HepG2 (cell line): ENCODE data around the gene TTPAL. TPM values are rescaled to one million over a fixed set of nuclear protein-coding genes. Genes with fewer than 3 reads are reported as not detected.

Experiments used
- CENPBD1 ChIP-seq: sonication (generic); formaldehyde crosslinking; IDR thresholded peaks from 2 replicates; pipeline ENCODE4 v1.8.0; 2022; ENCODE audit warnings: missing genetic modification reagents, low read depth, mild to moderate bottlenecking, borderline replicate concordance
- E2F1 ChIP-seq: sonication (generic); formaldehyde crosslinking; IDR thresholded peaks from 2 replicates; pipeline ENCODE4 v1.5.0; 2020; ENCODE audit warnings: missing genetic modification reagents
- EHMT2 ChIP-seq: fragments of 200-600 bp; sonication (generic); IDR thresholded peaks from 2 replicates; pipeline ENCODE4 v1.7.0; 2017; ENCODE audit warnings: antibody characterized with exemption, low read depth, low read length, borderline replicate concordance
- HOXA3 ChIP-seq: sonication (generic); formaldehyde crosslinking; IDR thresholded peaks from 2 replicates; pipeline ENCODE4 v1.5.0; 2020; ENCODE audit warnings: missing genetic modification reagents
- JUN ChIP-seq: sonication (generic); formaldehyde crosslinking; IDR thresholded peaks from 2 replicates; pipeline ENCODE4 v1.4.0; 2020; ENCODE audit warnings: mild to moderate bottlenecking, missing genetic modification reagents
- KDM3A ChIP-seq: IDR thresholded peaks from 2 replicates; pipeline ENCODE4 v1.6.1; 2018; ENCODE audit warnings: low read depth, missing compliant biosample characterization
- LRRFIP1 ChIP-seq: sonication (generic); formaldehyde crosslinking; conservative IDR thresholded peaks from 2 replicates; pipeline ENCODE4 v1.4.0; 2020; ENCODE audit warnings: missing genetic modification reagents
- MED8 ChIP-seq: sonication (generic); formaldehyde crosslinking; IDR thresholded peaks from 2 replicates; pipeline ENCODE4 v1.8.1; 2023; ENCODE audit warnings: mild to moderate bottlenecking, missing genetic modification reagents; ENCODE audit not compliant: insufficient replicate concordance
- PPARG ChIP-seq: conservative IDR thresholded peaks from 2 replicates; pipeline ENCODE4 v1.6.1; 2016; ENCODE audit warnings: missing biosample characterization, missing genetic modification reagents
- RELA ChIP-seq: sonication (generic); formaldehyde crosslinking; IDR thresholded peaks from 2 replicates; pipeline ENCODE4 v1.4.0; 2020; ENCODE audit warnings: missing genetic modification reagents
- REPIN1 ChIP-seq: sonication (generic); formaldehyde crosslinking; IDR thresholded peaks from 2 replicates; pipeline ENCODE4 v1.8.0; 2022; ENCODE audit warnings: missing genetic modification reagents, low read depth, mild to moderate bottlenecking, borderline replicate concordance
- SETDB1 ChIP-seq: sonication (generic); formaldehyde crosslinking; IDR thresholded peaks from 2 replicates; pipeline ENCODE4 v1.5.1; 2020; ENCODE audit warnings: missing genetic modification reagents, mild to moderate bottlenecking, borderline replicate concordance
- SYNCRIP ChIP-seq: fragments of 200-400 bp; formaldehyde crosslinking; IDR thresholded peaks from 2 replicates; pipeline ENCODE4 v1.6.1; 2018; ENCODE audit warnings: mild to moderate bottlenecking, low read depth, low read length; ENCODE audit not compliant: insufficient read depth
- TGIF2 ChIP-seq: IDR thresholded peaks from 2 replicates; pipeline ENCODE4 v1.6.1; 2016; ENCODE audit warnings: control low read depth, missing compliant biosample characterization
- TOE1 ChIP-seq: sonication (generic); formaldehyde crosslinking; IDR thresholded peaks from 2 replicates; pipeline ENCODE4 v1.4.0; 2020; ENCODE audit warnings: mild to moderate bottlenecking, missing genetic modification reagents
- ZFP36L2 ChIP-seq: sonication (generic); formaldehyde crosslinking; IDR thresholded peaks from 2 replicates; pipeline ENCODE4 v1.4.0; 2020; ENCODE audit warnings: missing genetic modification reagents
- ZNF282 ChIP-seq: fragments of 450-650 bp; IDR thresholded peaks from 2 replicates; pipeline ENCODE4 v1.6.1; 2018; ENCODE audit not compliant: partially characterized antibody
- ZNF446 ChIP-seq: sonication (generic); formaldehyde crosslinking; IDR thresholded peaks from 2 replicates; pipeline ENCODE4 v1.5.0; 2020; ENCODE audit warnings: mild to moderate bottlenecking, missing genetic modification reagents
- ZNF501 ChIP-seq: sonication (generic); formaldehyde crosslinking; IDR thresholded peaks from 2 replicates; pipeline ENCODE4 v1.5.1; 2020; ENCODE audit warnings: mild to moderate bottlenecking, moderate library complexity, missing genetic modification reagents
- ZNF569 ChIP-seq: sonication (generic); formaldehyde crosslinking; IDR thresholded peaks from 2 replicates; pipeline ENCODE4 v1.5.0; 2020; ENCODE audit warnings: mild to moderate bottlenecking, missing genetic modification reagents, moderate library complexity, borderline replicate concordance
- ZNF713 ChIP-seq: sonication (generic); formaldehyde crosslinking; IDR thresholded peaks from 2 replicates; pipeline ENCODE4 v1.4.0; 2020; ENCODE audit warnings: mild to moderate bottlenecking, missing genetic modification reagents
- ZNF724P ChIP-seq: sonication (generic); formaldehyde crosslinking; IDR thresholded peaks from 2 replicates; pipeline ENCODE4 v1.8.0; 2022; ENCODE audit warnings: missing genetic modification reagents, borderline replicate concordance
- ZNF740 ChIP-seq: sonication (generic); formaldehyde crosslinking; IDR thresholded peaks from 2 replicates; pipeline ENCODE4 v1.4.0; 2020; ENCODE audit warnings: missing genetic modification reagents
- ZNF770 ChIP-seq: sonication (generic); formaldehyde crosslinking; IDR thresholded peaks from 2 replicates; pipeline ENCODE4 v1.5.0; 2020; ENCODE audit warnings: mild to moderate bottlenecking, missing genetic modification reagents
- ZNF777 ChIP-seq: sonication (generic); formaldehyde crosslinking; IDR thresholded peaks from 2 replicates; pipeline ENCODE4 v1.4.0; 2020; ENCODE audit warnings: missing genetic modification reagents
- ZNF780A ChIP-seq: sonication (generic); formaldehyde crosslinking; IDR thresholded peaks from 2 replicates; pipeline ENCODE4 v1.8.0; 2022; ENCODE audit warnings: mild to moderate bottlenecking, missing genetic modification reagents, moderate library complexity
- polyA plus RNA-seq, 8 experiments: library from polyadenylated mRNA; depleted of rRNA in 3 of 8; stranded (reverse) in 7 of 8; unstranded in 1 of 8; fragments of >200 nt; fragmentation: Illumina TruSeq in 4 of 8; extraction: Trizol in 4 of 8; gene quantifications; 2 replicates each; pipeline versions ENCODE4 v1.2.1 to v1.2.3, GENCODE V29; 2011 to 2016; ENCODE audit warnings: low read depth in 4 of 8, missing spikeins in 1 of 8, mixed read lengths in 1 of 8; ENCODE audit not compliant: insufficient read depth in 1 of 8
- total RNA-seq, 5 experiments: library from RNA; depleted of rRNA; stranded (reverse); fragments of >200 nt; fragmentation: Illumina TruSeq; extraction: Trizol; gene quantifications; 2 replicates each; pipeline ENCODE4 v1.2.3, GENCODE V29; 2016; ENCODE audit warnings: low read depth in 1 of 5

The TTPAL gene
- total and polyA plus RNA-seq, 2 of the 13 experiments (the other 11 are each of a cell fraction or from before 2014, with no cell fraction given) = 4.3 to 18.8 TPM

GRCh38 chr20:44471481-44471882 is 4.2 kb upstream of the TTPAL start (continued):
- no peak for TF ChIP-seq LRRFIP1
- no peak for TF ChIP-seq TGIF2 (CRISPR knock-in tag)
- no peak for TF ChIP-seq ZNF724P (CRISPR knock-in tag)
- TF ChIP-seq ZNF446 (CRISPR knock-in tag) = no peak
- TF ChIP-seq RELA (CRISPR knock-in tag) = 0 out of 2 replicates have a peak, but pooled peaks have one; percentile 55
- TF ChIP-seq SETDB1 = no peak
- no peak for TF ChIP-seq ZNF780A (CRISPR knock-in tag)
- TF ChIP-seq ZFP36L2 (CRISPR knock-in tag) = peak; percentile 76; the same call in 1 of the 2 replicates
- TF ChIP-seq CENPBD1 (CRISPR knock-in tag) = no peak
- TF ChIP-seq ZNF713 (CRISPR knock-in tag) = no peak
- TF ChIP-seq ZNF282 = no peak
- peak; percentile 68; the same call in 1 of the 2 replicates for TF ChIP-seq PPARG (CRISPR knock-in tag)
- TF ChIP-seq HOXA3 (CRISPR knock-in tag) = peak; percentile 44; the same call in 1 of the 2 replicates
- TF ChIP-seq TOE1 = 0 out of 2 replicates have a peak, but pooled peaks have one; percentile 34
- no peak for TF ChIP-seq JUN
- TF ChIP-seq MED8 (CRISPR knock-in tag) = no peak
- TF ChIP-seq KDM3A (CRISPR knock-in tag) = peak; percentile 83; the same call in 1 of the 2 replicates
- no peak for TF ChIP-seq E2F1 (CRISPR knock-in tag)
- no peak for TF ChIP-seq SYNCRIP
- no peak for TF ChIP-seq ZNF569 (CRISPR knock-in tag)
- no peak for TF ChIP-seq ZNF770 (CRISPR knock-in tag)
- TF ChIP-seq ZNF777 (CRISPR knock-in tag) = no peak
- TF ChIP-seq ZNF501 (CRISPR knock-in tag) = no peak
- TF ChIP-seq REPIN1 (CRISPR knock-in tag) = no peak; the same call in 1 of the 2 replicates
- no peak for TF ChIP-seq ZNF740 (CRISPR knock-in tag)
- no peak for TF ChIP-seq EHMT2
